Measurements from ENCODE around the gene GIMAP1. TPM values are rescaled to one million over a fixed set of nuclear protein-coding genes. Genes with fewer than 3 reads are reported as not detected.

GIMAP1 gene
- total RNA-seq, 1 experiment from 2014 or later, result not detected

GRCh38 chr7:150748376-150748775 lies 32.0 kb downstream of the GIMAP1 start:
- DNase-seq (ENCODE audit: low spot score), result no peak

- no peak for DNase-seq (ENCODE audit: low spot score)
Observed at GRCh38 chr7:150751702-150752101, 35.3 kb downstream of the GIMAP1 start.

- DNase-seq (ENCODE audit: low spot score), result no peak
Observed at GRCh38 chr7:150753239-150753638, 36.8 kb downstream of the GIMAP1 start.

GRCh38 chr7:150753826-150754603 lies 37.6 kb downstream of the GIMAP1 start:
- peak; percentile 36 for DNase-seq (ENCODE audit: low spot score)

- DNase-seq (ENCODE audit: low spot score), result no peak
Observed at GRCh38 chr7:150754951-150755350, 38.5 kb downstream of the GIMAP1 start.

- peak; percentile 30 for DNase-seq (ENCODE audit: low spot score)
Observed at GRCh38 chr7:150755473-150756099, 39.2 kb downstream of the GIMAP1 start.

GRCh38 chr7:150756166-150756565 lies 39.8 kb downstream of the GIMAP1 start:
- DNase-seq (ENCODE audit: low spot score), result no peak

GRCh38 chr7:150756858-150757257 lies 40.4 kb downstream of the GIMAP1 start:
- no peak for DNase-seq (ENCODE audit: low spot score)

GRCh38 chr7:150759479-150759878 lies 43.1 kb downstream of the GIMAP1 start:
- no peak for DNase-seq (ENCODE audit: low spot score)

- DNase-seq (ENCODE audit: low spot score), result no peak
Observed at GRCh38 chr7:150766334-150766709, 49.9 kb downstream of the GIMAP1 start.

GRCh38 chr7:150769768-150770167 lies 53.4 kb downstream of the GIMAP1 start:
- no peak for DNase-seq (ENCODE audit: low spot score)

Other genes with a start within 250 kb of the GIMAP1 start
- gene GIMAP7, start 201.7 kb upstream of the GIMAP1 start, total RNA-seq (2014; rRNA removed; shearing (Covaris generic)), result not detected in 2 replicates
- 0.12 TPM in 1 of 2 replicates, not detected in the other for gene GIMAP4, start 149.2 kb upstream of the GIMAP1 start, total RNA-seq (2014; rRNA removed; shearing (Covaris generic))
- gene GIMAP6, start 84.2 kb upstream of the GIMAP1 start, total RNA-seq (2014; rRNA removed; shearing (Covaris generic)), result 0.41 and 0.56 TPM in 2 replicates
- gene GIMAP2, start 30.9 kb upstream of the GIMAP1 start, total RNA-seq (2014; rRNA removed; shearing (Covaris generic)), result 19.7 and 22.0 TPM in 2 replicates
- gene GIMAP5, start 20.8 kb downstream of the GIMAP1 start, total RNA-seq (2014; rRNA removed; shearing (Covaris generic)), result 0.12 and 1.2 TPM in 2 replicates
- gene TMEM176B, start 83.8 kb downstream of the GIMAP1 start, total RNA-seq (2014; rRNA removed; shearing (Covaris generic)), result 0.27 and 0.76 TPM in 2 replicates
- not detected in 2 replicates for gene TMEM176A, start 84.2 kb downstream of the GIMAP1 start, total RNA-seq (2014; rRNA removed; shearing (Covaris generic))
- gene AOC1, start 135.9 kb downstream of the GIMAP1 start, total RNA-seq (2014; rRNA removed; shearing (Covaris generic)), result 0.31 TPM in 1 of 2 replicates, not detected in the other

Data from H4 (cell line).